ENCODE measurements around the gene HEATR5A. TPM values are rescaled to one million over a fixed set of nuclear protein-coding genes. Genes with fewer than 3 reads are reported as not detected.
"Not testable (repeated sequence)": the region's sequence is repeated elsewhere in the genome, so short reads cannot be mapped to it uniquely, and the experiment has no call there.

The HEATR5A gene
- polyA plus RNA-seq, 2 of the 4 experiments (the other 2 are of a cell fraction): 29.5 to 49.5 TPM

- CTCF ChIA-PET: interaction anchor here (0.8 to 2.0 kb wide), 3 partner anchors 9 to 264 kb away, joined by 4 to 7 read pairs (median 5); partner anchors contain the start of gene HECTD1
- DNase-seq (ENCODE audit: low read depth in 1 of 2, low spot score in 1 of 2): no peak
- Histone ChIP-seq H3K4me2 (no peak overlapping the region), H3K27ac (no peak overlapping the region), H3K4me3 (no peak overlapping the region), H3K4me1 (peaks cover 14% of the 10 kb centered on the region), H3K9me3 (peaks cover 6% of the 10 kb centered on the region; the same call in 1 of the 3 replicates)
- POLR2A ChIA-PET: no interaction called here
- ATAC-seq: no peak
- no peak for FAIRE-seq
- no peak for TF ChIP-seq ZNF302 (CRISPR knock-in tag; IDR thresholded peaks at IDR 0.05)
- no peak for TF ChIP-seq JUNB (IDR thresholded peaks at IDR 0.05)
- TF ChIP-seq POLR2AphosphoS2 (conservative IDR thresholded peaks at IDR 0.05; ENCODE audit: low read length): no peak
- TF ChIP-seq CEBPB (IDR thresholded peaks at IDR 0.05): no peak
- TF ChIP-seq ESRRA (IDR thresholded peaks at IDR 0.05; ENCODE audit: borderline replicate concordance, low read length): no peak
- TF ChIP-seq PHF8 (IDR thresholded peaks at IDR 0.05; ENCODE audit: borderline replicate concordance, low read depth): no peak
- TF ChIP-seq NR3C1 (IDR thresholded peaks at IDR 0.05): no peak
- TF ChIP-seq SMC3 (IDR thresholded peaks at IDR 0.05): no peak
- TF ChIP-seq CHD4 (IDR thresholded peaks at IDR 0.05; ENCODE audit: borderline replicate concordance): no peak
- no peak for TF ChIP-seq HES2 (IDR thresholded peaks at IDR 0.05)
- no peak for TF ChIP-seq FOXS1 (CRISPR knock-in tag; IDR thresholded peaks at IDR 0.05)
- TF ChIP-seq FOSB (CRISPR knock-in tag; IDR thresholded peaks at IDR 0.05): no peak
- TF ChIP-seq CBX2 (IDR thresholded peaks at IDR 0.05; ENCODE audit: borderline replicate concordance, low read depth): no peak
- no peak for TF ChIP-seq GATA3 (IDR thresholded peaks at IDR 0.05; ENCODE audit: borderline replicate concordance)
- TF ChIP-seq ZFP36 (IDR thresholded peaks at IDR 0.05; ENCODE audit: borderline replicate concordance, partially characterized antibody): no peak
- TF ChIP-seq, protein P1, sequence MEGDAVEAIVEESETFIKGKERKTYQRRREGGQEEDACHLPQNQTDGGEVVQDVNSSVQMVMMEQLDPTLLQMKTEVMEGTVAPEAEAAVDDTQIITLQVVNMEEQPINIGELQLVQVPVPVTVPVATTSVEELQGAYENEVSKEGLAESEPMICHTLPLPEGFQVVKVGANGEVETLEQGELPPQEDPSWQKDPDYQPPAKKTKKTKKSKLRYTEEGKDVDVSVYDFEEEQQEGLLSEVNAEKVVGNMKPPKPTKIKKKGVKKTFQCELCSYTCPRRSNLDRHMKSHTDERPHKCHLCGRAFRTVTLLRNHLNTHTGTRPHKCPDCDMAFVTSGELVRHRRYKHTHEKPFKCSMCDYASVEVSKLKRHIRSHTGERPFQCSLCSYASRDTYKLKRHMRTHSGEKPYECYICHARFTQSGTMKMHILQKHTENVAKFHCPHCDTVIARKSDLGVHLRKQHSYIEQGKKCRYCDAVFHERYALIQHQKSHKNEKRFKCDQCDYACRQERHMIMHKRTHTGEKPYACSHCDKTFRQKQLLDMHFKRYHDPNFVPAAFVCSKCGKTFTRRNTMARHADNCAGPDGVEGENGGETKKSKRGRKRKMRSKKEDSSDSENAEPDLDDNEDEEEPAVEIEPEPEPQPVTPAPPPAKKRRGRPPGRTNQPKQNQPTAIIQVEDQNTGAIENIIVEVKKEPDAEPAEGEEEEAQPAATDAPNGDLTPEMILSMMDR (IDR thresholded peaks at IDR 0.05): no peak
- no peak for TF ChIP-seq KDM1A (IDR thresholded peaks at IDR 0.05; ENCODE audit: low read depth)
- 84% methylated on average over 5 of the region's 5 CpGs for WGBS (ENCODE audit: missing lambda C conversion rate)
These were observed 163.7 kb downstream of the HEATR5A start for GRCh38 chr14:31256534-31257243.

- CTCF ChIA-PET: interaction anchor here (0.6 kb wide), 2 partner anchors 22 to 253 kb away, joined by 3 to 4 read pairs; no protein-coding TSS in a partner anchor
- H3K27ac ChIP-seq; DNase-seq (ENCODE audit: low read depth in 1 of 2, low spot score in 1 of 2); POLR2A ChIA-PET; H3K4me2 ChIP-seq; H3K4me3 ChIP-seq; ATAC-seq; H3K9me3 ChIP-seq; FAIRE-seq: not testable (repeated sequence)
- peaks cover 12% of the 10 kb centered on the region; the same call in 1 of the 3 replicates for H3K4me1 ChIP-seq
- 87% methylated on average over 4 of the region's 4 CpGs for WGBS (ENCODE audit: missing lambda C conversion rate)
These were observed 164.4 kb downstream of the HEATR5A start for GRCh38 chr14:31255918-31256317.

- ATAC-seq (no peak), DNase-seq (ENCODE audit: low read depth in 1 of 2, low spot score in 1 of 2) (no peak), FAIRE-seq (no peak)
- H3K27ac ChIP-seq: no peak overlapping the region
- CTCF ChIA-PET: interaction anchor here (0.6 kb wide), 2 partner anchors 21 to 253 kb away, joined by 3 to 4 read pairs; no protein-coding TSS in a partner anchor
- POLR2A ChIA-PET: no interaction called here
- whole genome bisulfite sequencing (ENCODE audit: missing lambda C conversion rate): 81% methylated on average over 2 of the region's 2 CpGs
- H3K4me3 ChIP-seq: no peak overlapping the region
- peaks cover 6% of the 10 kb centered on the region; the same call in 1 of the 3 replicates for H3K9me3 ChIP-seq
- TF ChIP-seq ELK1 (IDR thresholded peaks at IDR 0.05; ENCODE audit: low read depth, low read length) (no peak), MAFK (IDR thresholded peaks at IDR 0.05; ENCODE audit: partially characterized antibody) (no peak), EHMT2 (IDR thresholded peaks at IDR 0.05; ENCODE audit: low read depth) (no peak), SMC3 (IDR thresholded peaks at IDR 0.05) (no peak), KDM1A (IDR thresholded peaks at IDR 0.05; ENCODE audit: low read depth) (no peak), ESRRA (IDR thresholded peaks at IDR 0.05; ENCODE audit: borderline replicate concordance, low read length) (no peak), HDAC2 (IDR thresholded peaks at IDR 0.05) (no peak), MAZ (IDR thresholded peaks at IDR 0.05; ENCODE audit: borderline replicate concordance, low read depth, low read length) (no peak), EHF (CRISPR knock-in tag; IDR thresholded peaks at IDR 0.05) (no peak), NR3C1 (IDR thresholded peaks at IDR 0.05) (no peak), TFCP2L1 (CRISPR knock-in tag; IDR thresholded peaks at IDR 0.05) (no peak), ZFP36 (IDR thresholded peaks at IDR 0.05; ENCODE audit: borderline replicate concordance, partially characterized antibody) (no peak), GATA3 (IDR thresholded peaks at IDR 0.05; ENCODE audit: borderline replicate concordance) (no peak), POLR2A (IDR thresholded peaks at IDR 0.05; ENCODE audit: low read length) (no peak), BCL3 (IDR thresholded peaks at IDR 0.05) (no peak), NFE2L2 (conservative IDR thresholded peaks at IDR 0.05; ENCODE audit: low read length) (no peak), NPAS2 (CRISPR knock-in tag; IDR thresholded peaks at IDR 0.05; ENCODE audit: borderline replicate concordance) (no peak), CHD4 (IDR thresholded peaks at IDR 0.05; ENCODE audit: borderline replicate concordance) (no peak), POLR2AphosphoS2 (conservative IDR thresholded peaks at IDR 0.05; ENCODE audit: low read length) (no peak)
- H3K4me2 ChIP-seq: no peak overlapping the region
- H3K4me1 ChIP-seq: peaks cover 12% of the 10 kb centered on the region; the same call in 1 of the 3 replicates
These were observed 165.1 kb downstream of the HEATR5A start for GRCh38 chr14:31255286-31255685.
